TTC549 (cell line): Measurements from ENCODE around the gene ACACB.
"Not testable (repeated sequence)": the region's sequence is repeated elsewhere in the genome, so short reads cannot be mapped to it uniquely, and the experiment has no call there.

Source experiments
- FAIRE-seq: peaks from 2 replicates; lab custom pipeline; 2012; peaks lifted over from hg19 to GRCh38; lab: Jason Lieb, UNC

ACACB gene

DNA sequence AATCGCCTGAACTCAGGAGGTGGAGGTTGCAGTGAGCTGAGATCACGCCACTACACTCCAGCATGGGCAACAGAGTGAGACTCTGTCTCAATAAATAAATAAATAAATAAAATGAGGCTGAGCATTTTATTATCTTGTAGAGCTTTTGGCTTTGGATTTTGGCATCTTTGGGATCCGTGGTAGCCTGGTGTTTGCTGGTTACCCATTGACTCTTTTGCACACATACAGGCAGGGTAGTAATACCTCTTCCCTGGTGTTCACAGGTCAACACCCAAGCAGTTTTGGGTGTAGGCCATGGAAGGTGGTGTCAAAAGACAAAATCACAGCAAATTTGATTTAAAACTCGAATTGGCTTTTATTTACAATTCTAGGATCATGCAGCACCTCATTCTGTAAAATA, 27.8 kb downstream of the ACACB start:
- no peak for FAIRE-seq

DNA sequence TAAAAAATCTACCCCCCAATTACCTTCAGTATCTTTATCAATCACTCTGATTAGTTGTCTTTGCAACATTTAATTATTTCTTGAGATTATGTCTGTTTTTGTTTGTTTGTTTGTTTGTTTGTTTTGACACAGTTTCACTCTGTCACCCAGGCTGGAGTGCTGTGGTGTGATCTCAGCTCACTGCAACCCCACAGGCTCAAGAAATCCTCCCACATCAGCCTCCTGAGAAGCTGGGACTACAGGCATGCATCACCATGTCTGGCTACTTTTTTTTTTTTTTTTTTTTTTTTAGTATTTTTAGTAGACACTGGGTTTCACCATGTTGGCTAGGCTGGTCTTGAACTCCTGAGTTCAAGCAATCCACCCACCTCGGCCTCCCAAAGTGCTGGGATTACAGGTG, 30.7 kb downstream of the ACACB start:
- FAIRE-seq, result not testable (repeated sequence)

DNA sequence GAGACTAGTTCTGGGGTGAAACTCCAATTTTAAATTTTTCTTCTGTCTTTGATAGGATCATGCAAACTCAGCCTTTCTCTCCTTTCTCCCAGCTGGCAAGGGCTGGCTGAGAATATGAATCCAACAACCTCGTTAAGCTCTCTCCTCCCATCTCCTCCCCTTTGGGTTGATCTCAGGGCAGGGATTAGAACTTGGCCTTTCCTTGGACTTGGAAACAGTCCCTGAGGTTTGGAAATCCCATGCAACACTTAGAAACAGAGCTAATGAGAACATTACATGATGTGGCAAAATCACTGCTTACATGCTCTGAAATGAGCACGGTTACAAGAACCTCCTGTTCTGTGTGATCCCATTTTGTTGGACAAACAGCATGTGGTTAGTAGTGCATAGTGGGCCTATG, 31.6 kb downstream of the ACACB start:
- no peak for FAIRE-seq

- no peak for FAIRE-seq
These were observed 33.8 kb downstream of the ACACB start for GRCh38 chr12:109150124-109150640.

DNA sequence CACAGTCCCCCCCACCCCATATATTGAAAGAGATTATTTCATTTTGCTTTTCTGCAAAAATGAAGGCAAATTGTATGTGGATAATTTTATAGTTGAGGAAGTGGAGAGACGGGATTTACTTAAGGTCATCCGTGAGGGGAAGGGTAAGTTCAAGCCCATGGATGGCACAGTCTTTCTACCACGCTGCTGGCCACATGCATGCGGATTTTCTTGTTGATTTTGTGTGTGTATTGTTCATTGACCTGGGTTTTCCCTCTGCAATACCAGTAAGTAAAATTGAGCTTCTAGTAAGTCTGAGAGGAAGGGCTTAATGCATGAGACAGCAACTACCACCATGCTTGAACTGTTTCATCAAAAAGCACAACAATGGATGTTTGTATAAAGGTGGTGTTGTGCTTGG, 35.1 kb downstream of the ACACB start:
- no peak for FAIRE-seq

GRCh38 chr12:109153821-109154441, 37.5 kb downstream of the ACACB start:
- FAIRE-seq, result no peak

- no peak for FAIRE-seq
These were observed 38.4 kb downstream of the ACACB start for GRCh38 chr12:109154451-109155438.

DNA sequence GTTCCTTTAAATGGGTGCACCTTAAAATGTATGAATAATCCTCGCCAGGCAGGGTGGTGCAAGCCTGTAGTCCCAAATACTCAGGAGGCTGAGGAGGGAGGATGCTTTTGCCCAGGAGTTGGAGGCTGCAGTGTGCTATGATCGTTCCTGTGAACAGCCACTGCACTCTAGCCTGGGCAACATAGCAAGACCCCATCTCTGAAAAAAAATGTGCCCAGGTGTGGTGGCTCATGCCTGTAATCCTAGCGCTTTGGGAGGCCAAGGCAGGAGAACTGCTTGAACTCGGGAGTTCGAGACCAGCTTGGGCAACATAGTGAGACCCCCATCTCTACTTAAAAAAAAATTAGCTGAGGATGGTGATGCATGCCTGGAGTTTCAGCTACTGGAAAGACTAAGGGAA, 39.6 kb downstream of the ACACB start:
- no peak for FAIRE-seq

DNA sequence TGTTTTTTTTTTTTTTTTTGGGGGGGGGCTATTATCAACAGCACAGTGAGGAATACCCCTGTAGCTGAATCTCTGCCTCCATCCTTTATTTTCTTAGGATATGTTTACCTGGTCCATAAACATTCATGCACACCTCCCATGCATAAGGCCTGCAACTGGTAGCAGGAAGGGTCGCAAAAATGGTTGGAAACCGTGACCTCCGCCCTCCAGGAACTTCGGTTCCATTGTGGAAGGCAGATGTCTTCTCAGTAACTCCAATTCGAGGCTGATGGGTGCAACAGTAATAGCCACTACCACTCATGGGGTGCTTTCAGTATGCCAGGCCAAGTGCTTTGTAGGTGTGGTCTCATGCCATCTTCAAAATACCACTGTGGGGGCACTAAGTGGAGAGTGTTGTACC, 40.2 kb downstream of the ACACB start:
- FAIRE-seq, result no peak

GRCh38 chr12:109157986-109158385, 41.6 kb downstream of the ACACB start:
- no peak for FAIRE-seq

DNA sequence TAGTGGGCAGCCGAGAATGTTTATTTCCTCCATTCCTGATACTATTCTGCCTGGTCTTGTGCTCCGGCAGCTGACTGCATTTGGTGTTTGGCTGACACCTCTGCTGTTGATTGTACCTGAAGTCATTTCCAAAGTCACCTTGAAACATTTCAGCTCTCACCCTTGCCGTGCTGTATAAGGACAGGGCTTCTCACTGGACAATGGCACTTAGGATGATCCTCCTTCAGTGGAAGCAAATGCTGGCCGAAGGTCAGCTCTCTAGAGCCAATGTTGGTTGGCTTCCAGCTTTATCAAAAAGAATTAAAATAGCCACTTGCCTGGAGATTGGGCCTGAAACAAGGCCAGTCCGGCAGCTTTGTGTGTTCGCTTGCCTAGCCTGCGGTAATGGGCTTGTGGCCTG, 44.0 kb downstream of the ACACB start:
- no peak for FAIRE-seq

DNA sequence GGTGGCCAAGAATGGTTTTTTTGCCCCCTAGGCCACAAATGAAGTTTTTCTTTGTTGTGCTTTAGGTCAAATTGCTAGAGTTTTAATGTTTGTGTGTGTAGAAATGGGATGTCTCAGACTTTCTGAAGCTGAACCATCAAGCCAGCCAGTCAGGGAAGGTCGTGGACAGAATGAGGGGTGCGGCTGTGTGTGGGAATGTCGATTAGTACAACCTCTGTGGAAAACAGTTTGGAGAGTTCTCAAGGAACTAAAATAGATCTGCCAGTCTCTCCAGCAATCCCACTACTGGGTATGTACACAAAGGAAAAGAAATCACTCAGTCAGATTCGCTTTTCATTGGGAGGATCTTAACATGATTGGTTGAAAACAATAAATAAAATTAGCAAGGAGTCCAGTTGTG, 44.5 kb downstream of the ACACB start:
- no peak for FAIRE-seq

GRCh38 chr12:109162551-109162950, 46.2 kb downstream of the ACACB start:
- no peak for FAIRE-seq

- no peak for FAIRE-seq
These were observed 46.8 kb downstream of the ACACB start for GRCh38 chr12:109163167-109163566.

DNA sequence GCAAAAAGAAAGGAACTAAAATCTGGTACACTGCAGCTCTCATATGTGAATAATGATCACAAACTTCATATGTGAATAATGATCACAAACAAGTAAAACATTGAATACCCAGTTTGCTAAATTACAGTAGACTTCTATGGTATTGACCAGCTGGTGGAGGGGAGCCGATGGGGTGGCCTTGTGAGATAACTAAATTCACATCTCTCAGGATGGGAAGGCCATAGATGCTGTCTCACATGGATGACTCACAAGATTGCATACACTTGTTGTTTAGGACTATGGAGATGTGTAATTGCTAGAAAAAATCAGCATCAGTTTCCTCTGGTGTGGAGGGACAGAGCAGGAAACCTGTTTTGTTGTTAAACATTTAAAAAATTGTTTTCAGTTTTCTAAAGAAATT, 49.2 kb downstream of the ACACB start:
- no peak for FAIRE-seq

DNA sequence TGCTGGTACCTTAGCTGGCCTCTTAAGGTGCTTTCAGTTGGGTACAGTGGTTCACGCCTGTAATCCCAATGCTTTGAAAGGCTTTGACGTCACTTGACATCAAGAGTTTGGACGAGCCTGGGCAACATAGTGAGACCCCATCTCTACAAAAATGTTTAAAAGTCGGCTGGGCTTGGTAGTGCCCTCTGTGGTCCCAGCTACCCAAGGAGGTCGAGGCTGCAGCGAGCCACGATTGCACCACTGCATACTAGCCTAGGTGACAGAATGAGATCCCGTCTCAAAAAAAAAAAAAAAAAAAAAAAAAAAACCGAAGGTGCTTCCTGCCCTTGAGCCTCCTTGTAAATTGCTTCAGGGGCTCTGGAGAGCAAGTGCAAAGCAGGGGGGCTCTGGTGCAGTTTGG, 50.0 kb downstream of the ACACB start:
- no peak for FAIRE-seq

DNA sequence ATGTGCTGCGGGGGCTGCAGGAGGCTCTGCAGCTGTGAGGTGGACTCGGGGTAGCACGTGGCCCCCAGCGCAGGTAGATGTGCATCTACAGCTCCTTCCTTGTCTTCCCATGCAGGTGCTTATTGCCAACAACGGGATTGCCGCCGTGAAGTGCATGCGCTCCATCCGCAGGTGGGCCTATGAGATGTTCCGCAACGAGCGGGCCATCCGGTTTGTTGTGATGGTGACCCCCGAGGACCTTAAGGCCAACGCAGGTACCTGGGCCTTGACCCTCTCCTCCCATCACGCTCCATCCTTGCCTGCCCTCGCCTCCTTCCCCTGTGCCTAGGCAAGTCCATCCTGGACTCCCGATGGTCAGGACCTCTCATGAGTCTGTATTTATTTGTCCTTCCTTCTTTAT, 51.4 kb downstream of the ACACB start:
- FAIRE-seq, result no peak

DNA sequence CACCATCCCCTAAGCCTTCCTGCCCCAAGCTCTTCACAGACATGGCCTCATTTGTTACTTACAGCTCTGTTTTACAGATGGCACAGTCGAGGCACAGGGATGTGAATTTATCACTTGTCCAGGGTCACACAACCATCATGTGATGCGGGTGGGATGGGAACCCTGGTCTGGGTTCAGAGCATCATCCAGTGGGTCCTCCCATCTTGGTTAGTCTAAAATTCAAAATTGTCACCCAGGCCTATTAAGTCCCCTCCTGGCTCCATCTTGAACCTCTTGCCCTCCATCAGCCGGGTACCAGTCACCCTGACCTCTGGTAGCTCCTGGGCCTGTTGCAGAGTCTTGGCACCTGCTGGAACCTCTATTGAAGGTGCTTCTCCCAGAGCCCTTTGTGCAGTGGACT, 52.9 kb downstream of the ACACB start:
- FAIRE-seq, result no peak

- FAIRE-seq, result no peak
These were observed 53.3 kb downstream of the ACACB start for GRCh38 chr12:109169686-109170085.

GRCh38 chr12:109170324-109170723, 53.9 kb downstream of the ACACB start:
- no peak for FAIRE-seq

GRCh38 chr12:109172787-109173186, 56.4 kb downstream of the ACACB start:
- FAIRE-seq, result not testable (repeated sequence)

- FAIRE-seq, result no peak
These were observed 57.3 kb downstream of the ACACB start for GRCh38 chr12:109173443-109174240.

DNA sequence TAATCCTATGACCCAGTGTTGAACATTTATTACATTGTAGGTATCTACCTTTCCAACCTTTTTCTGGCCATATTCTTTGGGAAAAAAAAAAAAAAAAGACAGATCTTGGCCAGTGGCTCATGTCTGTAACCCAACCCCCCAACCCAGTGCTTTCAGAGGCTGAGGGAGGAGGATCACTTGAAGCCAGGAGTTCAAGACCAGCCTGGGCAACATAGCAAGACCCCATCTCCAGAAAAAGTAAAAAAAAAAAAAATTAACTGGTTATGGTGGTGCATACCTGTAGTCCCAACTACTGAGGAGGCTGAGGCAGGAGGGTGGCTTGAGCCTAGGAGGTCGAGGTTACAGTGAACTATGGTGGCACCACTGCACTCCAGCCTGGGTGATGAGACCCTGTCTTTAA, 58.1 kb downstream of the ACACB start:
- no peak for FAIRE-seq
